HG02970 (cell line): ENCODE results near the gene MICAL2.
"Not testable (repeated sequence)": the region's sequence is repeated elsewhere in the genome, so short reads cannot be mapped to it uniquely, and the experiment has no call there.

Experiments used
- ATAC-seq: cut with Tn5 transposase; IDR thresholded peaks from one replicate; pipeline ENCODE4 v1.9.1; 2021; ENCODE audit warnings: mild to moderate bottlenecking, moderate library complexity, moderate number of reproducible peaks; ENCODE audit not compliant: unreplicated experiment, low FRiP score

MICAL2 gene

DNA sequence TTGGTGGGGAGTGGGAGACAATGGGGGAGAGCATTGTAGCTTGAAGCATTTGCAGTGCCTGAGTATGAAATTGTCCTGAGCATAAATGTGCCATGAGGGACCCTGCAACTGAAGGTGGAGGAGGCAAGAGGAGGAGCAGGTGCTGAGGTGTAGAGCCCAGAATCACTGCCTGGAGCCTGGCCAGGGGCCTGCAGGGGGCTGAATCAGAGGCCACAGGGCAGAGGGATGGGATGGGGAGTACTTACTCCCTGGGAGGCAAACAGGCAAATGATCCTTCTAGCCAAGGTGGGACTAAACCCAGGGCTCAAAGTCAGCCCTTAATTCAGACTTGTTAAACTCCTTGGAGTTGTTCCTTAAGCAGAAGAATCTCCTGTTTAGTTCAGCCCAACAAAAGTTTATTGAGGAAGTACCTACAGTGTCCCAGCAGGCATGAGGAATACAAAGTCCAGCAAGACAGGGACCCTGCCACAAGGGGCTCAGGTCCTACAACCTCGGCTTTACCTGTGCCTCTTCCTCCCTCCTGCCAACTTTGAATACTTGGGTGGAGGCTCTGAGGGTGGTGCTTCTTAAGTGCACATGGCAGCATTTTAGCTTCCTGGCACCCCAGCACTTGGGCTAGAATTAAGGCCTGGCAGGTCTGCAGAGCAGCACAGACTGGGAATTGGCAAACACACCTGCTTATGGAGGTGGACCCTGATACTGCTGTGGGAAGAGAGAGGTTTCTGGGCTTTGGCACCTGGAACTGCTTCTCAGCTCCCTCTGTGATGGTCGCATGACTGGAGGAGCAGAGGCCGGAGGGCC is 20.0 kb downstream of the MICAL2 start:
- ATAC-seq: no peak

DNA sequence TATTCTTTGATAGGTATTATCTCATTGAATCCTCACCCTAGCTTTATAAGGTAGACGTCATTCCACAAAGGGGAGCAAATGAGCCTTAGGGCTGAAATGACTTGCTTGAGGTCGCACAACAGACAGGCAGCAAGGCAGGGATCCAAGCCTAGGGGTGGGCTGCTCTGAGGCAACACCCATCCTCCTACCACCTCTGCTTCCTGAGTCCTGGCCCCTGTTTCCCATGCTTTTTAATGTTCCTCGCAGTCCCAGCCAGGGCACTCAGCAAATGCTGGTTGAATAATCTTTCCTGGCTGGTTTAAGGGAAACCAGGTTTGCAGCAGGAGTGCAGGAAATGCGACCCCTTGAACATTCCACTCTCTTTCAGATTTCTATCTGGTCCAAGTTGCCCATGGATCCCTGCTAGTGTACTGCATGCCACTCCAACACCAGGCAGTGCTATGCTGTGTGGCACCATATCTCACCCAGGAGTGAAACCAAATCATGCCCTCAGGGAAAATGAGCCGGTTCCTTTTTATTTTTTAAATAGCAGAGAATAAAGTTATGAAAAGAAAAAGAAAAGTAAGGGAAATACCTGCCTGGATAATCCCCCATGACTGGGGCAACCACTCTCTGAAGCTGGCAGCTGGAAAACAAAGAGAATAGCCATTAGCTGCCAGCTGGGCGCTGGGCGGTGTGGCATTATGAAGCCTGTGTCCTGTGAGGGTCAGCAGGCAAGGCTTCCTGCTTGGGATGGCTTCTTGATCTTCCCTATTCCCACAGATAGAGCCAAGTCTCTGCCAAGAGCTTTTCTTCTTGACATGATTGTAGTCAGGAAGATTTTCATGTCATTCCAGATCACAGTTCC is 21.8 kb downstream of the MICAL2 start:
- no peak for ATAC-seq

DNA sequence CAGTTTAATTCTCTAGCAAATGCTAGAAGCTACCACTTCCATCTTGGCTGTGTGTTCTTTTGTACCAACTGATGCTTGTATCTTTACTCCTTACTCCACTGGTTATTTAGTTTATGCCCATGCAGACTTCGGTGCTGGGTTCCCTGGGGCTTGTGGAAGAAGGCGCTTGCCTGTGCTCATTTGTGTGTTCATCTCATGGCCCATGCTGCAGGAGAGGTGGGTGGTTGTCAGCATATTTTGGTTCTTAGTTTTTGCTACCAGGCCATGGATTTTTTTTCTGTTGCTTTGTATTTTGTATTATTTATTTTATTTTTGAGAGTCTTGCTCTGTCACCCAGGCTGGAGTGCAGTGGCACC is 22.4 kb downstream of the MICAL2 start:
- no peak for ATAC-seq

DNA sequence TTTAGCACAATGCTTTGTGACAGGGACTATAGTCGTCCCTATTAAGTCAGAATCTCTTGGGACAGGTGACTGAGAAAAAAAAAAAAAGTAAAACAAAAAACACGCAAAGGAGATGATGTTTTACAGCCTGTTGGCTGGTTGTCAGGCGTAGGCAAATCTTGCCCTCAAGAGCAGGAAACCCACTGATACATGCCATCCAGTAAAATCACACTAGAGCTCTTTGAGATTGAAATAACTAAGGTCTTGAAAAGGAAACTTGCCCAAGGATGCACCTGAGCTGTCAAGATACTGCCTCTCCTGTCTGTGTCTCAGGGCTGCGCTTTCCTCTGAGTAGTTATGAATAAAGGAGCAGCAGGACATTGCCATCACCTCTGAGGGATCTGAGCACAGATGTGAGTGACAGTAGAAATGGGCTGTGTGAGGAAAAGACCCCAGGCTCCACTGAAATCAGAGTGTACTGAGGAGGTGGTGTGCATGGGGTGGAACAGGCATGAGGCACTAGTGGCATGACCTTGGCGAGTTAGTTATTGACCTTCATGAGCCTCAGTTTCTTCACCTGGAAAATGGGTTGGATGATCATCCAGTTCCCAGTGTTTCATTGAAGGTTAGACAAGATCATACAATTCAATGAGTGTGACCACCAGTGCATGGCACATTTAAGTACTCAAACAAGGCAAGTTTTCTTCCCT is 23.3 kb downstream of the MICAL2 start:
- ATAC-seq: no peak

DNA sequence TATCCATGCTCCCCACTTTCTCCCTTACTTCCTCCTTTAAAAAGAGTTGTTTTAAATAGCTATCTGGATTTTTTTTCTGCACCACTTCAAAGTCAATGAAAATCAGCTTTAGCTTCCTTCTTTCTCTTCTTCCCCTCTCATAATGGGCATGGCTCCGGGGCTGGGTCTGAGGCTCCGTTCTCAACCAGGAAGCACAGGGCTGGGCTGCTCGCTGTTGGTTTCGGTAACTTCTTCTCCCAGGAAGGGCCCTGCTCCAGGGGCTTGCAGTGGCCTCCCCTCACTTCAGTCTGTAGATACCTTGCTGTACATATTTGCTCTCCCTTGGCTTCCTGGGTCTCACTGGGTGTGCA is 23.8 kb downstream of the MICAL2 start:
- no peak for ATAC-seq

DNA sequence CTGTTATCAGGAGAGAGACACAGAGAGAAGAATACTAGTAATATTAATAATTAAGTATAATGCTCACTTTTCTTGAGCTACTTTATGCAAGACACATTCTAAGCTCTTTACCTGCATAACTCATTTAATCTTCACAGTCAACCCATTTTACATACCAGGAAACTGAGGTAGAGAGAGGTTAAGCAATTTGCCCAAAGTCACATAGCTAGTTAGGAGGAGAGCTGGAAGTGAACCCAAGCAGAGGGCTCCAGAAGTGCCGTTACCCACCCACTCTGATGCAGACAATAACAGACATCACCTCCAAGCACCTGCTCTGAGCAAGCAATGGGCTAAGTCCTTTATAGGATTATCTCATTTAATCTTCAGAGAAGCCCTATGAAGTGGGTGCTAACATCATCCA is 24.8 kb downstream of the MICAL2 start:
- no peak for ATAC-seq

DNA sequence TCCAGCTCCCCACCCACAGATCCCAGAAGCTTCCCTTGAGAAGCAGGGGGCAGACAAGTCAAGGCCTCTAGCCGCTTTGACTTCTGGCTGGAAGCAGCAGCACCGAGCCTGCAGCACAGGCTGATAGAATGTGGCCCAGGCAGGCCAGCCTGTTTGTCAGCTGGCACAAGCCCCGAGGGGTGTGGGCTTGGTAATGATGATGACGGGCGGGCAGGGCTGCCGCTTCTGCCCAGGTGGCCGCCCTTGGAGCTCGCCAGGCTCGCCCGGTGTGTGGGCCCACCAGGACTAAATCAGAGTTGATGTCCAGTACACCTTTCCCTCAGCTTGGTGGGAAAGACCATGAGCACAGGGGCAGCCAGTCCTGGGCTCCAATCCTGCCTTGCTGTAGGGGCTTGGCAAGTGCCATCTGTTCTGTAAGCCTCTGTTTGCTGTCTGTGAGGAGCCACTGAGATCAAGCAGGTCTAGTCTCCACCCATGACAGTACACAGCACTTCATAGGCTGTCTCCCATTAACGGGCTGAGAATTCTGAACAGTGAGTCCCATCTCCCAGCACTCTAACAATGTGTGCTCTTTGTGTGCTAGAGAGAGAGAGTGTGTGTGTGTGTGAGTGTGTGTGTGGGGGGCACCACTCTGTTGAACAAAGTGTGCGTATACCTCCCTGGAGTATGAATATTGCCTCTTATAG is 26.8 kb downstream of the MICAL2 start:
- ATAC-seq: no peak

DNA sequence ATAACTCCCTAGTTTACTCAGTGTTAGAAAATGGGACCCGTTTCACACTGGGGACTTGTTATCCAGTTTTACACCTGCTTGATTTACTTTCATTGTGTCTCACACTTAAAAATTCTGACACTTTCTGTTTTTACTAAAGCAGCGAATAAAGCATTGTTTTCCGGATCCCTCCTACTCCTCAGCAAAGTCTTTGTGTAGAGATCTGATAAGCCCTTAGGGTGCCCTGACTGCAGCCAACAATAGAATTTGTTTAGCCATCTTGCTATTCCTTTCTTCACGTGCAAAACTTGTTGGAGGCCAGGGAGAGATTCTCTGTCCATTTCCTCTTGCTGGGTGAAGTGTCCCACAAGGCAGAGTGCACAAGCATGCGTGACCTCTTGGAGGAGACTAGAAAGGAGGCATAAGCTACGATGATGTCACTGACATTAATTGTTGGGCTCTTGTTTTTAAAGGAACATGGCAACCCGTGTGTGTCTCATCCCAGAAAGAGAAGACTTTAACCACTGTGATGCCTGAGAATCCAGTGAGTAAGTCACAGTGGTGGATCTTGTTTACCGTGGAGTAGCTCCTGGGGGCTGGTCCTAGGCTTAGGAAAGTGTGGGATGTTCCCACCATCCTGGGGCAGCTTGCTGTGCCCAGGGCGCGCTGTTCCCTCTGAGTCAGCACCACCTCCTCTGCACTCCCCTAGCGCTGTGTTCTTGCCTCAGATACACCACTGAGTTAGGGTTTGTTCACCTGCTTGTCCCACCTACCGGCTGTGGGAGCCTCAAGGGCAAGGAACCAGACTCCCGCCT is 27.7 kb downstream of the MICAL2 start:
- ATAC-seq: no peak

DNA sequence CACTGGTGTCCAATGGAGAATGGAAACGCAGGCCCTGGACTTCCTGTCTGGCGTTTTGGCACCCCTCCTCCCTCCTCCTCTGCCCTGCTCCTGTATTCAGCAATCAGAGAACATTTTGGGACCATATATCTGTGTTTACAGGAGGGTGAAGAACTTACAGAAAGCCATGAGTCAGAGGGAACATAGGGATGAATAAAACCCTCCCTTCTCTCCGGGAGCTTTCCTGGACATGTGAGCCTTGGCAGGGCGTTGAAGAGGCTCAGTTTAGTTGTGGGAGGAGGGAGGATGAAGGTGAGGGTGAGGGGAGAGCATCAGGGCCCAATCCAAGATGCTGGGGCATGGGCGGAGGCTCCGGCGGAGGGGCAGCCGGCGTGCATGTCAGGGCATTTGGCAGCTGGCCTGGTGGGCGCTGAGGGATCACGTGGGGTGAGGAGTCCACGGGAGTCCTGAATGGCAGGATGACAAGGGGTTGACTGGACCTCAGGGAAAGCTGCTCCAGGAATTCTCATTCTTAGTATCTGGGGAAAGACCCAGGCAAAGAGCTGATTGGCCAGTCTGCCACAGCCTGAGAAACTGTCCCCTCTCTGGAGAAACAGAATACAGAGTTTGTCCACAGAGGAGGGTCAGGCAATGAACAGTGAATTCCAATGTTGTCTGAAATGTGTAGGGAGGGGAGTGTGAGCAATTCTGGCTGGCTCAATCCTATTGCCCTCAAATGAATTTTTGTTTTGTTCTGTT is 28.9 kb downstream of the MICAL2 start:
- ATAC-seq: no peak

DNA sequence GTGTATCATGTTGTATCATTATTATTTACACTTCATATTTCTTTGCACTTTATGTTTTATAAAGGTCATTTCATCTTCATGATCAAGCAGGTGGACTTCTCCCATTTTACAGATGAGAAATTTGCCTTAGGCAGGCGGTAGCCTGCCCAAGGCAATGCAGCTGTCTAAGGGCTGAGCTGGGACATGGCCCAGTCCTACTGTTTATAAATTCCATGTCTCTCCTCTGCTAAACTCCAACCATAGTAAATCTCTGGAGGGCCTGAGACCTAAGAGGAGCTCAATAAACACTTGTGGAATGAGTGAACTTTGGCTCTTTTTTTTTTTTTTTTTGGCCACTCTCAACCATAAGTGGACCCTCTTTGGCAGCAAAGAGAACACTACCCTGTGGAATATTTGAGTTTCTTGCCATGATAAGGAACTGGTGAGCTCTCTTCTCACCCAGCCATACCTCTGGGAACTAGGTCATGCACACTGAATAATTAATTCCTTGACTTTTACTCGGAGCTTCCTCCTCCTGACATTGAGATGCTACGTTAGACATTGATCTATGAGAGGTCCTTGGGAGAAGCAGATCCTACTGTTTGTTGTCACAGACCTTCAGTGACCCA is 29.9 kb downstream of the MICAL2 start:
- no peak for ATAC-seq

DNA sequence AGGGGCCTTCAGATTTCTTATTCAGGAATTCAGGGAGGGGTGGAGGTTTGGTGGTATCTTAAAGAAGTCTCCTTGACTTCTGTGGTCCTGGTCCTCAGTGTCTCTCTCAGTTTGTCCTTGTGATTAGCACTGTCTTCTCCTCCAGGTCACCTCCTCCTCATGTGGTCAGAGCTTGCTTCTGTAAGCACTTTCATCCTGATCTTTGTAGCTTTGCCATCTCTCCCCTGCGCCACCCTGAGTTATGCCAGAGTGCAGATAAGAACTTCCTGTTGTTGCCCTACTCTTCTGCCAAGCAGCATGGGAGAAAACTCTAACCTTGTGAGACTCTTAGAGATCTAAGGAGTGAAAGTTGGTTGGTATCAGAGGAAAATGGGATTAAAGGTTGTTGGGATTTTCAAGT is 30.9 kb downstream of the MICAL2 start:
- ATAC-seq: no peak

DNA sequence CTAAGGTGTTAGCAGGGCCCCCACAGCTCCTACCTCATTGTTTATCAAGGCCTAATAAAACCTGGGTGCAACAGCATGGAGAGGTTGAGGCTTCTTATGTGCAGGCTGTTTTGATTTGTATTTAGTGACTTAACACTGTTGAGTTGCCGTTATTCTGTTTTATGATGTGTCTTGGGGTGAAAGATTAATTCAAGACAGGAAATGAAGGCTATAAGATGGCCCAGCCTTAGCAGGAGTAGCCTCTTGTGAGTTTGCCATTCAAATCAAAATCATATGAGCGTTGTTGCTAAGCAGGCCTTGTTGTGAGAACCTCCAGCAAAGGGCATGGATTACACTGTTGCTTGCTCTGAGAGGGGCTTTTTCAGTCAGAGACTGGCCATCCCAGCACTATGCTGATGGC is 31.8 kb downstream of the MICAL2 start:
- no peak for ATAC-seq

DNA sequence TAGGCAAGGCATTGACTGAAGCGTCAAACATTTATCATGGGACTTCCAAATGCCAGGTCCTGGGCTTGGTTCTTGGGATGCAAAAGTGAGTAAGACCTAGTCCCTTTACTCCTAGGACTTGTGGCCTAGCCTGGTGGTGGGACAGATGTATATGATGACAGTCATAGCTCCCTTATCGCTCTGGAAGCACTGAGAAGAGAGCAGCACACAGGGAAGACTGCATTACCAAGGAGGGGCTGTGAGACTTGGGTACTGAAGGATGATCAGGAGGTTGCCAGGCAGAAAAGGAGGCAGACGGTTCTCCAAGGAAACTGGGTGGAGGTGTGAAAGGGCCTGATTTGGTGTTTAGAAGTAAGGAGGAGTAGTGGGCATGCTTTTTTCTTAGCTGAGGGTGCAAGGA is 32.5 kb downstream of the MICAL2 start:
- no peak for ATAC-seq

DNA sequence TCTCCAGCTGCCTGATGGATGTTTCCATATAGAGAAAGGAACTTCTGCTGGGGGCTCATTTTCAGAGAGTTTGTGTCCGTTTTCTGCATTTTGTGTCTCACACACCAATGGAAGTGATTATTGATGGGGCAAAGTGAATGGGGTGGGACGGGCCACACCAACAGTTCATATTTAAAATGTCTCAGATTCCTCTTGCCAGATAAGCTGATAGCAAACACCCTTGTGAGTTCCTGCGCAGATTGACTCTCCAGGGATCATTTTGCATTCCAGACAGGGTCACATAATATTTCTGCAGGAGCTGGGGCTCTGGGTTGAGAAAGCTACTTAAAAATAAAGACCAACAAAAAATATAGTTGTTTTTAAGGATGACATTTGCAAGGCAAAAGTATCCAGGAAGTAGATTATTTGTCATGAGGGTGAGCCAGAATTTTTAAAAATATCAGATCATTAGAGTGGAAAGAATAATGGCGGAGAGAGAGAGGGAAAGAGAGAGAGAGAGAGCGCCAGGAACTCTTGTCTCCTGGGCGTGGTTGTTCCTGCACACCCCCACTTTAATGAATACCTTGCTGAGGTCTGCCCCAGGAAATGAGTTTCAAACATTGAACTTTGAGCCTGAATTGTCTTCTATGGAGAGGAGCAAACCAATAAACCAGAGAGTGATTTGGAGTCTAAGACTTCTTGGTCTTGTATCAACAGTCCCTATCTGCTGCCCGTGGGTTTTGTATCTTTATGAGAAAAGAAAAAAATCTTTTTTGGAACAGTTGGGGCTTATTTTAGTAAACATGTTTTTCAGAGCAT is 33.3 kb downstream of the MICAL2 start:
- ATAC-seq: no peak

DNA sequence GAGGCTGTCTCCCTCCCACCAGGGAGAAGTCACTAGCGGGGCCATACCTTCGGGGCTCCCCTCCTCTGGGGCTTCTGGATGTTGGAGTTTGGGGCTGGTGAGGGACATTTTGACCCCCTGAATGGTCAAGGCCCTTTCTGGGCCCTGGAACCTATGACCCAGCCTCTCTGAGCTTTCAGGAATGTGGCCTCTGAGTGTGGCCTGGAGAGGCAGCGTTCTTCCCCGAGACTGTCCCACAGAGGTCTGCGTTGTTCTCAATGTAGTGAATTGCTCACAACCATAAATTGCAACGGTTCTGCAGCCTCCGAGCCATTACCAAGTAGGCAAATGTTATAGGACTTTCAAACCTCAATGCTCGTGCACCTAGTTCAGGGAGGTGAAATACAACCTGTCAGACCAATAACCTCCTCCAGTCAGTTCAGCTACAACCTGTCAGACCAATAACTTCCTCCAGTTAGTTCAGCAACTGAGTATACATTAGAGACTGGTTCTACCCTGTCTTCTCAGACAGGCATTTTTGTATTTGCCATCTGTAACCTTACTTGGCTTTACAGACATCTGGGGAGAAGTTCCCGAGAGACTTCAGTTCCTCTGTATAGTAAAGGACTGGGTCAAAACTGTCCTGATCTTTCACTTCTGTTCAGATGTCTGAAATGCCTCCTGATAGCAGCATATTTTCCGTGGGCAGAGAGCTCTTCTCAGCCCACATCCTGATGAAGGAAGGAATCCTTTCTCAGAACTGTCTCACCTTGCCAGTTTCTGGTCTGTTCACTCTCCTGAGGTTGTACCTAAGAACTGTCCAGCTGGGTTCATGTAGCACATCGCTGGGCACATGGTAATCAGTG is 34.2 kb downstream of the MICAL2 start:
- no peak for ATAC-seq

DNA sequence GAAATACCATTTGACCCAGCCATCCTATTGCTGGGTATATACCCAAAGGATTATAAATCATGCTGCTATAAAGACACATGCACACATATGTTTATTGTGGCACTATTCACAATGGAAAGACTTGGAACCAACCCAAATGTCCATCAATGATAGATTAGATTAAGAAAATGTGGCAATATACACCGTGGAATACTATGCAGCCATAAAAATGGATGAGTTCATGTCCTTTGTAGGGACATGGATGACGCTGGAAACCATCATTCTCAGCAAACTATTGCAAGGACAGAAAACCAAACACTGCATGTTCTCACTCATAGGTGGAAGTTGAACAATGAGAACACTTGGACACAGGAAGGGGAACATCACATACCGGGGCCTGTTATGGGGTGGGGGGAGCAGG is 36.3 kb downstream of the MICAL2 start:
- not testable (repeated sequence) for ATAC-seq

DNA sequence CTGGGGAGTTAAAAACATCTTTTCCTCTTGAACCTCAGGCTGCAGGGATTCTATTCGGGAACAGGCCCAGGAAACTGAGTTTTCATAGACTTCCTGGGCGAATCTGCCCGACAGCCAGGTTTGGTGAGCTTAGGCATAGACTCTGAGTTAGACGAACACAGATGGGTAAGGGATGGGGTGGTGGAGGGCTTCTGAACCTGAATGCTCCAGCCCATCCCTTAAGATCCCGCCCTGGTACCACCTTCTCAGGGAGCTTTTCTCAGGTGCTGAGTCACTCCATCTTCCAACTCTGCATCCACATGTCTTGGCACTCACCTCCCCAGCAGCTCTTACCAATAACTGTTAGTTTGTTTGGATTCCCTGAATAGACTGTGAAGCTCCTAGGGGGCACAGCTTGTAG is 37.4 kb downstream of the MICAL2 start:
- no peak for ATAC-seq
